C4-2B (cell line): ENCODE results near the gene TMEM132D.

Experiments used
- CTCF ChIP-seq: fragments of 450-650 bp; conservative IDR thresholded peaks from 2 replicates; pipeline ENCODE4 v1.5.1; 2017; ENCODE audit warnings: mild to moderate bottlenecking
- ZFX ChIP-seq: fragments of 450-650 bp; IDR thresholded peaks from 2 replicates; pipeline ENCODE4 v1.6.1; 2017

- TF ChIP-seq CTCF = no peak
- no peak for TF ChIP-seq ZFX
Observed at GRCh38 chr12:129127771-129128170, 776.1 kb downstream of the TMEM132D start.
